RWPE2 (cell line): ENCODE data around the gene CCDC86.
"Not testable (repeated sequence)": the region's sequence is repeated elsewhere in the genome, so short reads cannot be mapped to it uniquely, and the experiment has no call there.

Experiments
- ATAC-seq: fragments of 200-7000 bp; cut with Tn5 transposase; 3 replicates; pipeline ENCODE4 v1.9.1; 2021; ENCODE audit warnings: low read depth
- DNase-seq: peaks from one replicate; pipeline ENCODE4 v3.0.0-alpha.2; 2020; ENCODE audit warnings: low spot score
- H3K27ac ChIP-seq: fragments of 450-650 bp; 2 replicates; pipeline ENCODE4 v1.5.1; 2017; ENCODE audit warnings: mild to moderate bottlenecking; ENCODE audit not compliant: poor library complexity, severe bottlenecking
- H3K27me3 ChIP-seq: fragments of 250-450 bp; sonication (Bioruptor Pico); 2 replicates; pipeline ENCODE4 v1.5.1; 2021; ENCODE audit warnings: mild to moderate bottlenecking, moderate library complexity; ENCODE audit not compliant: insufficient read depth, poor library complexity, severe bottlenecking
- H3K36me3 ChIP-seq: fragments of 250-450 bp; sonication (Bioruptor Pico); 2 replicates; pipeline ENCODE4 v1.5.1; 2020; ENCODE audit warnings: low read depth, mild to moderate bottlenecking, moderate library complexity
- H3K4me1 ChIP-seq: fragments of 250-450 bp; sonication (Bioruptor Pico); 2 replicates; pipeline ENCODE4 v1.5.1; 2021; ENCODE audit warnings: mild to moderate bottlenecking, moderate library complexity; ENCODE audit not compliant: insufficient read depth, poor library complexity, severe bottlenecking
- H3K4me3 ChIP-seq: fragments of 250-450 bp; sonication (Bioruptor Pico); 2 replicates; pipeline ENCODE4 v1.5.1; 2021; ENCODE audit warnings: mild to moderate bottlenecking, moderate library complexity; ENCODE audit not compliant: severe bottlenecking
- H3K9me3 ChIP-seq: fragments of 250-450 bp; sonication (Bioruptor Pico); 2 replicates; pipeline ENCODE4 v1.5.1; 2021; ENCODE audit warnings: mild to moderate bottlenecking, moderate library complexity; ENCODE audit not compliant: severe bottlenecking
- CTCF ChIP-seq: fragments of 450-650 bp; IDR thresholded peaks from one replicate; pipeline ENCODE4 v1.5.1; 2017; ENCODE audit warnings: mild to moderate bottlenecking, moderate library complexity; ENCODE audit not compliant: poor library complexity, severe bottlenecking

CCDC86 gene

GRCh38 chr11:60818057-60818456 is 23.9 kb upstream of the CCDC86 start:
- H3K36me3 ChIP-seq: no peaks in the 10 kb centered on the region
- no peak for TF ChIP-seq CTCF
- no peak overlapping the region for H3K4me3 ChIP-seq
- H3K4me1 ChIP-seq: no peaks in the 10 kb centered on the region
- no peak for ATAC-seq
- no peaks in the 10 kb centered on the region for H3K27me3 ChIP-seq
- no peak overlapping the region for H3K27ac ChIP-seq
- no peak for DNase-seq
- peaks cover 7% of the 10 kb centered on the region for H3K9me3 ChIP-seq

- Histone ChIP-seq H3K9me3 (peaks cover under 1% of the 10 kb centered on the region), H3K27ac (no peak overlapping the region), H3K36me3 (no peaks in the 10 kb centered on the region), H3K4me1 (no peaks in the 10 kb centered on the region), H3K4me3 (no peak overlapping the region), H3K27me3 (no peaks in the 10 kb centered on the region)
- no peak for TF ChIP-seq CTCF
- no peak for DNase-seq
- ATAC-seq: no peak
Observed at GRCh38 chr11:60821827-60822599, 19.9 kb upstream of the CCDC86 start.

- H3K27me3 ChIP-seq, H3K27ac ChIP-seq, H3K4me1 ChIP-seq, DNase-seq, H3K4me3 ChIP-seq, ATAC-seq, H3K9me3 ChIP-seq, H3K36me3 ChIP-seq: not testable (repeated sequence)
Observed at GRCh38 chr11:60823745-60824306, 18.1 kb upstream of the CCDC86 start.

- H3K27me3 ChIP-seq: no peaks in the 10 kb centered on the region
Observed at GRCh38 chr11:60825118-60825517, 16.8 kb upstream of the CCDC86 start.

GRCh38 chr11:60825790-60826189 is 16.1 kb upstream of the CCDC86 start:
- no peak overlapping the region for H3K27ac ChIP-seq
- H3K36me3 ChIP-seq: no peaks in the 10 kb centered on the region
- H3K4me3 ChIP-seq: no peak overlapping the region
- H3K27me3 ChIP-seq: no peaks in the 10 kb centered on the region
- no peak for ATAC-seq
- H3K9me3 ChIP-seq: no peaks in the 10 kb centered on the region
- H3K4me1 ChIP-seq: no peaks in the 10 kb centered on the region
- TF ChIP-seq CTCF: no peak
- DNase-seq: no peak

More at GRCh38 chr11:60825118-60825517, 16.8 kb upstream of the CCDC86 start:
- Histone ChIP-seq H3K4me1 (no peaks in the 10 kb centered on the region), H3K4me3 (no peak overlapping the region), H3K36me3 (no peaks in the 10 kb centered on the region), H3K27ac (no peak overlapping the region), H3K9me3 (no peaks in the 10 kb centered on the region)
- DNase-seq: no peak
- TF ChIP-seq CTCF: no peak
- no peak for ATAC-seq
